ENCODE results near the gene CLEC2L.

DNA sequence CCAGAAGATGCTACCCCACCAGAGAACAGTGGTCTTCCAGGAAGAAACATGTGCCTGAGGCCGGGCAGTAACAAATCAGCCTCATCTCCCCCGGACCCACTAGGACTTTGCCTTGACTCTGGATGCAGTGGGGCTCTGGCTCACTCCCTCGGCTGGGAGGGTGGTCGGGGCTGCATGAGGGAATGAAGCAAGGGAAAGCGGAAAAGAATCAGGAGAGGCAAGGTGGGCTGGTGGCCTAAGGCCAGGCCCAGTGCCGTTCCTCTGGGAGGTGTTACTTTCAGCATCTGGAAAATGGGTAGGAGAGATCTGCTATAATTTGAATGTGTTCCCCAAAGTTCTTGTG, 51.8 kb downstream of the CLEC2L start:
- TF ChIP-seq CHD1 (IDR thresholded peaks at IDR 0.05; ENCODE audit: low read depth, low read length) (no peak), POLR2A (IDR thresholded peaks at IDR 0.05; ENCODE audit: low read depth, low read length) (no peak), NFE2L2 (IDR thresholded peaks at IDR 0.05; ENCODE audit: low read depth, low read length) (no peak), CEBPB (IDR thresholded peaks at IDR 0.05; ENCODE audit: low read depth, low read length) (no peak), RFX5 (IDR thresholded peaks at IDR 0.05; ENCODE audit: low read depth, low read length) (no peak), MAFK (IDR thresholded peaks at IDR 0.05; ENCODE audit: low read depth, low read length) (no peak), MAZ (IDR thresholded peaks at IDR 0.05; ENCODE audit: borderline replicate concordance, low read depth, low read length) (no peak)
- TF ChIP-seq, protein P1, sequence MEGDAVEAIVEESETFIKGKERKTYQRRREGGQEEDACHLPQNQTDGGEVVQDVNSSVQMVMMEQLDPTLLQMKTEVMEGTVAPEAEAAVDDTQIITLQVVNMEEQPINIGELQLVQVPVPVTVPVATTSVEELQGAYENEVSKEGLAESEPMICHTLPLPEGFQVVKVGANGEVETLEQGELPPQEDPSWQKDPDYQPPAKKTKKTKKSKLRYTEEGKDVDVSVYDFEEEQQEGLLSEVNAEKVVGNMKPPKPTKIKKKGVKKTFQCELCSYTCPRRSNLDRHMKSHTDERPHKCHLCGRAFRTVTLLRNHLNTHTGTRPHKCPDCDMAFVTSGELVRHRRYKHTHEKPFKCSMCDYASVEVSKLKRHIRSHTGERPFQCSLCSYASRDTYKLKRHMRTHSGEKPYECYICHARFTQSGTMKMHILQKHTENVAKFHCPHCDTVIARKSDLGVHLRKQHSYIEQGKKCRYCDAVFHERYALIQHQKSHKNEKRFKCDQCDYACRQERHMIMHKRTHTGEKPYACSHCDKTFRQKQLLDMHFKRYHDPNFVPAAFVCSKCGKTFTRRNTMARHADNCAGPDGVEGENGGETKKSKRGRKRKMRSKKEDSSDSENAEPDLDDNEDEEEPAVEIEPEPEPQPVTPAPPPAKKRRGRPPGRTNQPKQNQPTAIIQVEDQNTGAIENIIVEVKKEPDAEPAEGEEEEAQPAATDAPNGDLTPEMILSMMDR (conservative IDR thresholded peaks at IDR 0.05; ENCODE audit: low read depth, low read length) = no peak

All from IMR-90 (cell line).